Measurements from ENCODE around the gene CDCP2. TPM values are rescaled to one million over a fixed set of nuclear protein-coding genes. Genes with fewer than 3 reads are reported as not detected.
A peak's percentile ranks its signal among the peaks of the same experiment; 100 is the strongest.

The CDCP2 gene
- total RNA-seq, 1 experiment from 2014 or later: not detected

DNA sequence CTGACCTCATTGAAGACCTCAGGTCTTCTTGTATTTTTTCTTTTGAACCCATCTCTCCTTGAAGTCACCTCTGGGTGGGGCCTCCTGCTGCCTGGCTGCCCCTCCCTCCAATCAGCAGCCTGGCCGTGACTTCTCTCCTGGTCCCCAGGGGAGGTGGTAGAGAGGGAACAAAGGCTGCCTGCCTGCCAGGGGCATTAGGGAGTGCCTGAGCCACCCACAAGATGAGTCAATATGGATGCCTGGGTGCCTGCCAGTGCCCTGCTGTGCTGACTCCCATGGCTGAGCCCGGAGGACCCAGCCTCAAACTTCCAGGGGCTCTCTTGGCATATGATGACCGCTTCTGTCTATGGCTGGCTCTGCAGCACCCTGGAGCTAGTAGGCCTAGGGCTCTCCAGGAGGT lies 5.3 kb upstream of the CDCP2 start:
- Histone ChIP-seq H3F3A (ENCODE audit: insufficient read depth, low read depth) (no peaks in the 10 kb centered on the region), H3K27me3 (ENCODE audit: insufficient read depth, low read depth) (no peaks in the 10 kb centered on the region), H2AFZ (no peak overlapping the region), H3K79me2 (ENCODE audit: low read depth) (no peaks in the 10 kb centered on the region), H3K4me2 (no peak overlapping the region), H3K4me3 (no peak overlapping the region), H4K20me1 (ENCODE audit: insufficient read depth) (no peaks in the 10 kb centered on the region), H3K9me2 (ENCODE audit: insufficient read depth) (no peaks in the 10 kb centered on the region), H3K36me3 (ENCODE audit: low read depth) (no peaks in the 10 kb centered on the region), H3K27ac (no peak overlapping the region), H3K4me1 (replicated peaks; ENCODE audit: insufficient read depth) (peaks cover 6% of the 10 kb centered on the region; the same call in 1 of the 2 replicates), H3K9me3 (ENCODE audit: insufficient read depth, low read depth) (no peaks in the 10 kb centered on the region)
- DNase-seq: peak; percentile 57 to 79
- no TSS peak for BruUV-seq (replicated peaks)
- intact Hi-C loops (cut with micrococcal nuclease; ENCODE audit: unreplicated experiment): no loop called here
- ChIA-PET POLR2A (ENCODE audit: unreplicated experiment) (no interaction called here), CTCF (no interaction called here)
- TF ChIP-seq, protein P1, sequence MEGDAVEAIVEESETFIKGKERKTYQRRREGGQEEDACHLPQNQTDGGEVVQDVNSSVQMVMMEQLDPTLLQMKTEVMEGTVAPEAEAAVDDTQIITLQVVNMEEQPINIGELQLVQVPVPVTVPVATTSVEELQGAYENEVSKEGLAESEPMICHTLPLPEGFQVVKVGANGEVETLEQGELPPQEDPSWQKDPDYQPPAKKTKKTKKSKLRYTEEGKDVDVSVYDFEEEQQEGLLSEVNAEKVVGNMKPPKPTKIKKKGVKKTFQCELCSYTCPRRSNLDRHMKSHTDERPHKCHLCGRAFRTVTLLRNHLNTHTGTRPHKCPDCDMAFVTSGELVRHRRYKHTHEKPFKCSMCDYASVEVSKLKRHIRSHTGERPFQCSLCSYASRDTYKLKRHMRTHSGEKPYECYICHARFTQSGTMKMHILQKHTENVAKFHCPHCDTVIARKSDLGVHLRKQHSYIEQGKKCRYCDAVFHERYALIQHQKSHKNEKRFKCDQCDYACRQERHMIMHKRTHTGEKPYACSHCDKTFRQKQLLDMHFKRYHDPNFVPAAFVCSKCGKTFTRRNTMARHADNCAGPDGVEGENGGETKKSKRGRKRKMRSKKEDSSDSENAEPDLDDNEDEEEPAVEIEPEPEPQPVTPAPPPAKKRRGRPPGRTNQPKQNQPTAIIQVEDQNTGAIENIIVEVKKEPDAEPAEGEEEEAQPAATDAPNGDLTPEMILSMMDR (conservative IDR thresholded peaks at IDR 0.05): no peak
- TF ChIP-seq EZH2 (IDR thresholded peaks at IDR 0.05; ENCODE audit: low read depth): no peak

- POLR2A ChIA-PET (ENCODE audit: unreplicated experiment): no interaction called here
- Histone ChIP-seq H3K4me3 (no peak overlapping the region), H3K27ac (no peak overlapping the region), H3K27me3 (ENCODE audit: insufficient read depth, low read depth) (no peaks in the 10 kb centered on the region), H3K9me2 (ENCODE audit: insufficient read depth) (no peaks in the 10 kb centered on the region), H3K4me1 (replicated peaks; ENCODE audit: insufficient read depth) (peaks cover 6% of the 10 kb centered on the region; the same call in 1 of the 2 replicates), H3K36me3 (ENCODE audit: low read depth) (no peaks in the 10 kb centered on the region), H3K79me2 (ENCODE audit: low read depth) (no peaks in the 10 kb centered on the region), H3K9me3 (ENCODE audit: insufficient read depth, low read depth) (no peaks in the 10 kb centered on the region), H3F3A (ENCODE audit: insufficient read depth, low read depth) (no peaks in the 10 kb centered on the region), H3K4me2 (no peak overlapping the region), H4K20me1 (ENCODE audit: insufficient read depth) (no peaks in the 10 kb centered on the region), H2AFZ (no peak overlapping the region)
- DNase-seq: no peak
- no peak for TF ChIP-seq EZH2 (IDR thresholded peaks at IDR 0.05; ENCODE audit: low read depth)
- TF ChIP-seq, protein P1 (conservative IDR thresholded peaks at IDR 0.05): no peak
- BruUV-seq (replicated peaks): no TSS peak
- intact Hi-C loops (cut with micrococcal nuclease; ENCODE audit: unreplicated experiment): no loop called here
- CTCF ChIA-PET: no interaction called here
Measured at GRCh38 chr1:54157401-54157800, 4.6 kb upstream of the CDCP2 start.

DNA sequence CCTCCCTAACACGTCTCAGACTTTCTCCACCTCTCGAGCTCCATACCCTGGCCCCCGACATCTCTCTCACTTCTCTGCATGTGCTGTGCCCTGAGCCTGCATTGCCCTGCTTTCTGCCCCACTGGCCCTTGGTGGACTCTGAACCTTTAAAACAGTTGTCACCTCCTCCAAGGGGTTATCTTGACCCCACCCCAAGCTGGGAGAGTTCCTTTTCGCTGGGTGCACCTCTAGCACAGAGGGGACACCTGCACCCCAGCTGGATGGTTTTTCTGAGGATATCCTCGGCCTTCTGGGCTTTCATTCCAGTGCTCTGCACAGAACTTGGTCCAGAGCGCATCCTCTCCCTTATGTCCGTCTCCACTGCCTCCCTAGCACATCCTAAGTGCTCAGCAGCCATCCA lies 4.2 kb upstream of the CDCP2 start:
- CTCF ChIA-PET: no interaction called here
- POLR2A ChIA-PET (ENCODE audit: unreplicated experiment): no interaction called here
- no TSS peak for BruUV-seq (replicated peaks)
- Histone ChIP-seq H3K27me3 (ENCODE audit: insufficient read depth, low read depth) (no peaks in the 10 kb centered on the region), H3F3A (ENCODE audit: insufficient read depth, low read depth) (no peaks in the 10 kb centered on the region), H3K9me2 (ENCODE audit: insufficient read depth) (no peaks in the 10 kb centered on the region), H3K27ac (no peak overlapping the region), H3K4me2 (no peak overlapping the region), H2AFZ (no peak overlapping the region), H3K4me3 (no peak overlapping the region), H3K36me3 (ENCODE audit: low read depth) (no peaks in the 10 kb centered on the region), H3K9me3 (ENCODE audit: insufficient read depth, low read depth) (no peaks in the 10 kb centered on the region), H3K4me1 (replicated peaks; ENCODE audit: insufficient read depth) (peaks cover 6% of the 10 kb centered on the region; the same call in 1 of the 2 replicates), H4K20me1 (ENCODE audit: insufficient read depth) (no peaks in the 10 kb centered on the region), H3K79me2 (ENCODE audit: low read depth) (no peaks in the 10 kb centered on the region)
- TF ChIP-seq EZH2 (IDR thresholded peaks at IDR 0.05; ENCODE audit: low read depth): no peak
- TF ChIP-seq, protein P1 (conservative IDR thresholded peaks at IDR 0.05): no peak
- intact Hi-C loops (cut with micrococcal nuclease; ENCODE audit: unreplicated experiment): no loop called here
- no peak for DNase-seq

Measured in PC-9 (cell line).